Tibial artery (tissue), 4 donors: ENCODE data around the gene KCNA5.

Experiments used
- DNase-seq, 2 donors: peaks; one replicate each; pipeline ENCODE4 v3.0.0-alpha.2; 2019
- H3K27ac ChIP-seq, 2 donors: fragments of 200-600 bp; sonication (generic) in 1 of 2; 1 replicate in 1 of 2; 2 replicates in 1 of 2; pipeline ENCODE4 v1.5.1; 2018 to 2019; ENCODE audit warnings: mild to moderate bottlenecking in 1 of 2
- H3K27me3 ChIP-seq, 2 donors: fragments of 200-600 bp; sonication (generic) in 1 of 2; one replicate each; pipeline versions ENCODE4 v1.5.1 to v1.6.0; 2016 to 2019
- H3K36me3 ChIP-seq, 3 donors: fragments of 200-600 bp; sonication (generic) in 2 of 3; one replicate each; pipeline ENCODE4 v1.5.1; 2016 to 2019; ENCODE audit warnings: mild to moderate bottlenecking in 2 of 3
- H3K4me1 ChIP-seq, 4 donors: fragments of 200-600 bp; sonication (generic) in 2 of 4; 1 replicate in 3 of 4; 2 replicates in 1 of 4; pipeline ENCODE4 v1.5.1; 2016 to 2019
- H3K4me3 ChIP-seq, 2 donors: fragments of 200-600 bp; sonication (generic) in 1 of 2; 1 replicate in 1 of 2; 2 replicates in 1 of 2; pipeline ENCODE4 v1.5.1; 2018 to 2019; ENCODE audit warnings: mild to moderate bottlenecking in 2 of 2
- H3K9me3 ChIP-seq, 3 donors: fragments of 200-600 bp; sonication (generic) in 1 of 3; one replicate each; pipeline ENCODE4 v1.5.1; 2016 to 2019
- CTCF ChIP-seq, 2 experiments: fragments of 200-600 bp in 1 of 2; fragments of 450-650 bp in 1 of 2; IDR thresholded peaks; one replicate each; pipeline ENCODE4 v1.5.1; 2017 to 2019; ENCODE audit warnings: antibody characterized with exemption in 2 of 2, mild to moderate bottlenecking in 1 of 2, moderate library complexity in 1 of 2
- intact Hi-C: fragments of 100-400 bp; cut with DNase I; formaldehyde crosslinking; loops from one replicate; pipeline ENCODE4 v1.15.0; 2023; ENCODE audit warnings: low total_unique reads

KCNA5 gene

GRCh38 chr12:5078423-5078822, 34.7 kb downstream of the KCNA5 start:
- Histone ChIP-seq H3K27me3 (no peaks in the 10 kb centered on the region), H3K4me1 (peaks cover 0 to 58% (median 39%) of the 10 kb centered on the region in 4 donors), H3K36me3 (no peaks in the 10 kb centered on the region), H3K9me3 (no peaks in the 10 kb centered on the region), H3K4me3 (no peak overlapping the region), H3K27ac (peak overlapping the region; percentile 79 to 86)
- intact Hi-C loops: no loop called here
- DNase-seq: peak; percentile 69 to 96
- TF ChIP-seq CTCF (IDR thresholded peaks at IDR 0.05): no peak

GRCh38 chr12:5081016-5081415, 37.3 kb downstream of the KCNA5 start:
- Histone ChIP-seq H3K9me3 (no peaks in the 10 kb centered on the region), H3K27me3 (no peaks in the 10 kb centered on the region), H3K4me1 (peaks cover 0 to 82% (median 51%) of the 10 kb centered on the region in 4 donors), H3K36me3 (no peaks in the 10 kb centered on the region), H3K4me3 (no peak overlapping the region), H3K27ac (peak overlapping the region; percentile 79 to 86)
- TF ChIP-seq CTCF (IDR thresholded peaks at IDR 0.05): no peak
- intact Hi-C loops: loop anchor here (5.0 kb wide), 1 partner anchor 39 kb away; the partner anchor contains the start of gene KCNA5
- no peak for DNase-seq

GRCh38 chr12:5083955-5084849, 40.5 kb downstream of the KCNA5 start:
- Histone ChIP-seq H3K36me3 (no peaks in the 10 kb centered on the region), H3K4me3 (no peak overlapping the region), H3K4me1 (peaks cover 0 to 56% (median 24%) of the 10 kb centered on the region in 4 donors), H3K27me3 (no peaks in the 10 kb centered on the region), H3K27ac (peak overlapping the region; percentile 45 to 79), H3K9me3 (no peaks in the 10 kb centered on the region)
- DNase-seq: no peak
- intact Hi-C loops: loop anchor here (2.0 to 5.0 kb wide), 2 partner anchors 42 to 63 kb away; partner anchors contain the start of gene KCNA5
- TF ChIP-seq CTCF (IDR thresholded peaks at IDR 0.05): peak; percentile 65 to 82

- Histone ChIP-seq H3K27ac (peak overlapping the region in 1 of 2 donors; percentile 79), H3K9me3 (no peaks in the 10 kb centered on the region), H3K27me3 (no peaks in the 10 kb centered on the region), H3K4me1 (peaks cover 0 to 39% (median 12%) of the 10 kb centered on the region in 4 donors), H3K4me3 (no peak overlapping the region), H3K36me3 (no peaks in the 10 kb centered on the region)
- intact Hi-C loops: loop anchor here (2.0 kb wide), 1 partner anchor 65 kb away; no protein-coding TSS in a partner anchor
- no peak for DNase-seq
- TF ChIP-seq CTCF (IDR thresholded peaks at IDR 0.05): no peak
These were observed 42.2 kb downstream of the KCNA5 start for GRCh38 chr12:5085896-5086295.

GRCh38 chr12:5087831-5088554, 44.3 kb downstream of the KCNA5 start:
- intact Hi-C loops: no loop called here
- TF ChIP-seq CTCF (IDR thresholded peaks at IDR 0.05): no peak
- Histone ChIP-seq H3K9me3 (no peaks in the 10 kb centered on the region), H3K27ac (no peak overlapping the region), H3K4me3 (no peak overlapping the region), H3K27me3 (no peaks in the 10 kb centered on the region), H3K36me3 (no peaks in the 10 kb centered on the region), H3K4me1 (peaks cover 0 to 34% (median 12%) of the 10 kb centered on the region in 4 donors)
- DNase-seq: no peak
